Endothelial cell of umbilical vein (primary cell): ENCODE measurements around the gene ABCA7.

Experiments
- EZH2 ChIP-seq: IDR thresholded peaks from 2 replicates; pipeline ENCODE4 v1.6.1; 2012; ENCODE audit warnings: borderline replicate concordance, low read depth, mild to moderate bottlenecking, moderate library complexity, low read length, inconsistent platforms; ENCODE audit not compliant: severe bottlenecking
- JUN ChIP-seq: IDR thresholded peaks from 2 replicates; pipeline ENCODE4 v1.6.1; 2011; ENCODE audit warnings: borderline replicate concordance, low read depth; ENCODE audit not compliant: insufficient read length, insufficient read depth
- MYC ChIP-seq: IDR thresholded peaks from one replicate; pipeline ENCODE4 v1.6.1; 2011; ENCODE audit warnings: mild to moderate bottlenecking, low read depth, low read length
- POLR2A ChIP-seq: IDR thresholded peaks from 2 replicates; pipeline ENCODE4 v1.6.1; 2012; ENCODE audit warnings: low read depth, mild to moderate bottlenecking, control low read depth, low read length
- POLR2AphosphoS5 ChIP-seq: IDR thresholded peaks from 2 replicates; pipeline ENCODE4 v1.6.1; 2012; ENCODE audit warnings: low read depth, mild to moderate bottlenecking, control low read depth, low read length, moderate library complexity; ENCODE audit not compliant: insufficient read depth
- TF ChIP-seq, protein P1 (sequence below), 2 donors: IDR thresholded peaks; 1 replicate in 1 of 2; 2 replicates in 1 of 2; pipeline ENCODE4 v1.5.1; 2011; ENCODE audit warnings: low read length in 2 of 2, mild to moderate bottlenecking in 2 of 2, moderate library complexity in 2 of 2, control low read depth in 1 of 2, inconsistent platforms in 1 of 2, low read depth in 1 of 2; ENCODE audit not compliant: insufficient read depth in 1 of 2; ENCODE audit errors: extremely low read depth in 1 of 2

DNA sequence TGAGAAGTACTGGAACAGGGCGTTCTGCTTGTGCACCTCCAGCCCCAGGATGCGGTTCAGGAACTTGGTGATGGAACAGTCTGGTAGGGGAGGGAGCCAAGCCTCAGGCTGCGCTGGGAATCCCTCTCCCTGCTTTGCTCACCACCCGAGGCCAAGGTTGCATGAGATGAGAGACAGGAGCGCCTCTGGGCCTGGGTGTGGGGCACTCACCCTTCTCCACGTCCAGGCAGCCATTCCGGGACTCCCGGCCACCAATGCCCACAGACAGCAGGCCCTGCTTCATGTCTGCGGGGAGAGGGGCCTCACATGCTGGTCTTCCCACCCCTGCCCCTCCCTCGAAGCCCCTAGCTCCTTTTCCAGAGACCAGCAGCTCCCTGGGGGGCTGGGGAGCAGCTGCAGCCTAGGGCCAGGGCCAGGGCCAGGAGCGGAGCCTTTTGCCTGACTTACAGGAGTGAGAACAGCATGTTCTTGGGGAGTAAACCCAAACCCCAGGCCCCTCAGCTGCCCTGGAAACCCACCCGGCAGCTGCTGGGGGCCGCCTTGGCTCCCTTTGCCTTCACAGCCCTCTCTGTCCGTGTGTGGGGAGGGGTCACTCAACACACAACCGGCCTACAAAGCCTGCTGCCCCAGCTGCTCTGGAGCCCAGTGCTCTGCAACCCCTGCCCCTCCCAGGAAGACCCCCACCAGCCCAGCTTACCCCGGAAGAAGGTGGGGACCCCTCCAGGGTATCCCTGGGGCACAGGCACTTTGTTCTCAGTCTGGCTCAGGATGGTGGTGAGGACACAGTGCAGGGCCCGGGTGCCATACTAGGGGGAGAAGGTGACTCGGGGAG lies 71.1 kb downstream of the ABCA7 start:
- TF ChIP-seq, protein P1, sequence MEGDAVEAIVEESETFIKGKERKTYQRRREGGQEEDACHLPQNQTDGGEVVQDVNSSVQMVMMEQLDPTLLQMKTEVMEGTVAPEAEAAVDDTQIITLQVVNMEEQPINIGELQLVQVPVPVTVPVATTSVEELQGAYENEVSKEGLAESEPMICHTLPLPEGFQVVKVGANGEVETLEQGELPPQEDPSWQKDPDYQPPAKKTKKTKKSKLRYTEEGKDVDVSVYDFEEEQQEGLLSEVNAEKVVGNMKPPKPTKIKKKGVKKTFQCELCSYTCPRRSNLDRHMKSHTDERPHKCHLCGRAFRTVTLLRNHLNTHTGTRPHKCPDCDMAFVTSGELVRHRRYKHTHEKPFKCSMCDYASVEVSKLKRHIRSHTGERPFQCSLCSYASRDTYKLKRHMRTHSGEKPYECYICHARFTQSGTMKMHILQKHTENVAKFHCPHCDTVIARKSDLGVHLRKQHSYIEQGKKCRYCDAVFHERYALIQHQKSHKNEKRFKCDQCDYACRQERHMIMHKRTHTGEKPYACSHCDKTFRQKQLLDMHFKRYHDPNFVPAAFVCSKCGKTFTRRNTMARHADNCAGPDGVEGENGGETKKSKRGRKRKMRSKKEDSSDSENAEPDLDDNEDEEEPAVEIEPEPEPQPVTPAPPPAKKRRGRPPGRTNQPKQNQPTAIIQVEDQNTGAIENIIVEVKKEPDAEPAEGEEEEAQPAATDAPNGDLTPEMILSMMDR (IDR thresholded peaks at IDR 0.05; ENCODE audit: extremely low read depth in 1 of 2, insufficient read depth in 1 of 2, low read depth in 1 of 2, low read length in 2 of 2), result no peak
- TF ChIP-seq EZH2 (no peak), POLR2AphosphoS5 (no peak), POLR2A (no peak), JUN (no peak), MYC (no peak)
